GM12892 (cell line): ENCODE measurements around the gene POLG2.

Experiments used
- POLR2A ChIP-seq: IDR thresholded peaks from 2 replicates; pipeline ENCODE4 v1.6.1; 2011; ENCODE audit warnings: low read depth, low read length, control low read depth
- POLR2AphosphoS5 ChIP-seq: IDR thresholded peaks from 2 replicates; pipeline ENCODE4 v1.6.1; 2011; ENCODE audit warnings: low read depth, low read length, control low read depth
- TAF1 ChIP-seq: IDR thresholded peaks from 2 replicates; pipeline ENCODE4 v1.6.1; 2011; ENCODE audit warnings: low read depth, mild to moderate bottlenecking, control low read depth, low read length, borderline replicate concordance

DNA sequence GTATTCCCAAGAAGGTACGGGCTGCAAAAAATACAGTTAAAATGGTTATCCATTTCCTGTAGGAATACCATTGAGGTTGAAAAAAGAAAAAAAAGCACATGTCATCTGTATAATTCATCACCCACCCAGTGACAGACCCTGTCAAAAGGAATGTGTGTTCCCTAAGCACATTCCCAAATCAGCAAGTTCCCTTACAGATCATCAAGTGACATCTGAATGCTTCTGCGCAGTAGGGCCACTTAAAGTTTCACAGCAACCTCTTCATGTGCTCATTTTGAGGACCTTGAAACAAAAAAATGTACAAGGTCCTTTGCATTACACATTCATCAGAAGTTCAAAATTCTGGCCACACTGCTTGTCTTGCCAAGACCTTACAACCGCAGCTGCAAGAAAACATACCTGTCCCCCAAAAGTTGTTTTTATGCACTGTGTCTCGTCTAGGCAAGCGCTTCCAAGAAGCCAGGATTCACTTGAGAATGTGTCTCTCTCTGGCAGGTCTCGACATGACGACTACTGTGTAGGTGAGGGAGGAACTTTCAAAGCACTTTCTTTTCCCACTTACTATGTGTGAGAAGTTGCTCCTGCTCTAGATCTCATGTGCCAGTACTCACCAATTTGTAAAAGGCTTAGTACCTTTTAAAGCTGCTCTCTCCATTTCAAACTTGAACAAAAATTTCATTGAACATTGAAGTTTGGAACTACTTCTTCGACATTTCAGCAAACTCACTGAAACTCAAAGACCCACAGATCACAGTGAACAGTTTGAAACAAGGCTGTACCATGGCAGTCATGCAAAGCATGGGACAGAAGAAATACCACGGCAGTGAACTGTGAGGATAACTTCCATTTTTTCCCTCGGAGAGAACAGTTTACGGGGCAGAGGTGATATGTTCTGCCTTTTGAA is 4.3 kb upstream of the POLG2 start:
- no peak for TF ChIP-seq TAF1
- TF ChIP-seq POLR2A, result peak; percentile 40; the same call in 1 of the 2 replicates
- peak; percentile 66 for TF ChIP-seq POLR2AphosphoS5
